ENCODE measurements around the gene CASKIN1. TPM values are rescaled to one million over a fixed set of nuclear protein-coding genes. Genes with fewer than 3 reads are reported as not detected.
A peak's percentile ranks its signal among the peaks of the same experiment; 100 is the strongest.
"Not testable (repeated sequence)": the region's sequence is repeated elsewhere in the genome, so short reads cannot be mapped to it uniquely, and the experiment has no call there.

The CASKIN1 gene
- total and polyA plus RNA-seq, 8 donors = 0.15 to 0.73 (median 0.37) TPM; not detected in 4

DNA sequence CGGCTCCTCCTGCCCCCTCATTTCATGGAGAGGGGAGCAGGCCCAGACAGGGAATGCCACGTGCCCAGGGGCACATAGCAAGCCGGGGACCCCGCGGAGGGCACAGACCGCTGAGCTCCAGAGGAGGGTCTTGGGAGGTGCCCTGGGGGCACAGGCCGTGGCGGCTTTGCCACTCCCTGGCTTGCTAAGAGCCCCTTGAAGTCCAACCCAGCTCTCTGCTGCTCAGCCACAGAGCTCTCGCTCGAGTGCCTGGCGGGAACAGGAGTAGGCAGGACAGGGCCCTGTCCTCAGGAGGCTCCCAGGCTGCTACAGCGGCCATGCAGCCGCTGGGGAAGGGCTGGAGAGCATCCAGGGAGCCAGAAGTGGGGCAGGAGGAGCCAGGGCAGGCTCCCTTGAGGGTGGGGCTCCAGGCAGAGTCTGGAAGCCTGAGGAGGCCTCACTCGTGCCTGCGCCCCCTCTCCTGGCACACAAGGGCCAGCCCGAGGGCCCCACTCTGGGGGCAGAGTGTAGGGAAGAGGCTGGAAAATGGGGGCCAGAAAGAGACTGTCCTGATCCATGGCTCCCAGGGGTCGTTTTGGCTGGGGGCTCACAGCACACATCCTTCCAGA is 52.4 kb downstream of the CASKIN1 start:
- TF ChIP-seq POLR2A (IDR thresholded peaks at IDR 0.05) (no peak), POLR2AphosphoS5 (IDR thresholded peaks at IDR 0.05) (no peak), EP300 (IDR thresholded peaks at IDR 0.05) (no peak)
- TF ChIP-seq, protein P1, sequence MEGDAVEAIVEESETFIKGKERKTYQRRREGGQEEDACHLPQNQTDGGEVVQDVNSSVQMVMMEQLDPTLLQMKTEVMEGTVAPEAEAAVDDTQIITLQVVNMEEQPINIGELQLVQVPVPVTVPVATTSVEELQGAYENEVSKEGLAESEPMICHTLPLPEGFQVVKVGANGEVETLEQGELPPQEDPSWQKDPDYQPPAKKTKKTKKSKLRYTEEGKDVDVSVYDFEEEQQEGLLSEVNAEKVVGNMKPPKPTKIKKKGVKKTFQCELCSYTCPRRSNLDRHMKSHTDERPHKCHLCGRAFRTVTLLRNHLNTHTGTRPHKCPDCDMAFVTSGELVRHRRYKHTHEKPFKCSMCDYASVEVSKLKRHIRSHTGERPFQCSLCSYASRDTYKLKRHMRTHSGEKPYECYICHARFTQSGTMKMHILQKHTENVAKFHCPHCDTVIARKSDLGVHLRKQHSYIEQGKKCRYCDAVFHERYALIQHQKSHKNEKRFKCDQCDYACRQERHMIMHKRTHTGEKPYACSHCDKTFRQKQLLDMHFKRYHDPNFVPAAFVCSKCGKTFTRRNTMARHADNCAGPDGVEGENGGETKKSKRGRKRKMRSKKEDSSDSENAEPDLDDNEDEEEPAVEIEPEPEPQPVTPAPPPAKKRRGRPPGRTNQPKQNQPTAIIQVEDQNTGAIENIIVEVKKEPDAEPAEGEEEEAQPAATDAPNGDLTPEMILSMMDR (IDR thresholded peaks at IDR 0.05) = no peak
- WGBS, 5 donors = 75 to 81% (median 78%) methylated on average over 15 to 17 of the region's 17 CpGs
- H3K27ac ChIP-seq = no peak overlapping the region
- H3K9me3 ChIP-seq = no peaks in the 10 kb centered on the region
- no peaks in the 10 kb centered on the region for H3K36me3 ChIP-seq
- H3K4me1 ChIP-seq = peaks cover 15 to 39% (median 28%) of the 10 kb centered on the region in 4 donors
- intact Hi-C loops (cut with DNase I; ENCODE audit: low total_unique reads) = no loop called here
- peaks cover 0 to 3% (median 0%) of the 10 kb centered on the region in 3 donors for H3K27me3 ChIP-seq
- DNase-seq = peak in 1 of 2 donors; percentile 11
- H3K4me3 ChIP-seq = no peak overlapping the region

DNA sequence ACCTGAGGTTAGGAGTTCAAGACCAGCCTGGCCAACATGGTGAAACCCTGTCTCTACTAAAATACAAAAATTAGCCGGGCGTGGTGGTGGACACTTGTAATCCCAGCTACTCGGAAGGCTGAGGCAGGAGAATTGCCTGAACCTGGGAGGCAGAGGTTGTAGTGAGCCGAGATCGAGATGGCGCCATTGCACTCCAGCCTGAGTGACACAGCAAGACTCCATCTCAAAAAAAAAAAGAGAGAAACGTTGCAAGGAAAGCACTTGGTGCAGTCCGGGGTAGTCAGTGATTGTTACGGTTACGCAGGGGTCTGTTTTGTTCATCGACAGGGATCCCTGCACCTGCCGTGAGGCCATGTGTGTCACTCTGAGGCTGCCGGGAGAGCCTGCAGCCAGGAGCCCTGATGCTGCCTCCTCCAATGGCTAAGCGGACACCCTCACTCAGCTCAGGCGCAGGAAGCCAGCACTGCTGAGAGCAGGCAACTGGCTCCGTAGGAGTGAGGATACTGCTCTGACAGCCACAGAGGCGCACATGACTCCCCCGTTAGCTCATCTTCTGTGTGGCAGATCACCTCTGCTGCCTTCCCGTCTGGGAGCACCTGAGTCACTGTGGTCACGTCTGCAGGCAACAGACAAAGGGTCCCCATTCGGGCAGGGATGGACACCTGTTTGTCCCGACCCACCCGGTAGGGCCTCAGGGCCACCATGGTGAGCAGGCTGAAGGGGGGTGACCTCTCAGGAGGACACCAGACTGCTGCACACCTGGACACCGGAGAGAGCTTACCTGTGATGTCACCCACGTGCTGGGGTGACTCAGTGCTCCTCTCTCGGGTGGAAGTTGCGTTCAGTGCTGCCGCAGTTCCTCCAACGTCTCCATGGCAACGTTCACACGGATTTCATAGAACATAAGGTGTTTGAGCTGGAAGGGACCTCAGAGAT is 53.2 kb downstream of the CASKIN1 start:
- H3K27ac ChIP-seq = no peak overlapping the region
- no peak overlapping the region for H3K4me3 ChIP-seq
- no peaks in the 10 kb centered on the region for H3K27me3 ChIP-seq
- DNase-seq = peak in 1 of 2 donors; percentile 27
- TF ChIP-seq POLR2A (IDR thresholded peaks at IDR 0.05) (no peak), EP300 (IDR thresholded peaks at IDR 0.05) (no peak), POLR2AphosphoS5 (IDR thresholded peaks at IDR 0.05) (no peak)
- TF ChIP-seq, protein P1 (IDR thresholded peaks at IDR 0.05) = no peak
- no peaks in the 10 kb centered on the region for H3K9me3 ChIP-seq
- H3K4me1 ChIP-seq = peaks cover 9 to 32% (median 22%) of the 10 kb centered on the region in 4 donors
- no peaks in the 10 kb centered on the region for H3K36me3 ChIP-seq
- 72 to 78% (median 76%) methylated on average over 28 to 31 of the region's 31 CpGs for WGBS, 5 donors
- intact Hi-C loops (cut with DNase I; ENCODE audit: low total_unique reads) = no loop called here

DNA sequence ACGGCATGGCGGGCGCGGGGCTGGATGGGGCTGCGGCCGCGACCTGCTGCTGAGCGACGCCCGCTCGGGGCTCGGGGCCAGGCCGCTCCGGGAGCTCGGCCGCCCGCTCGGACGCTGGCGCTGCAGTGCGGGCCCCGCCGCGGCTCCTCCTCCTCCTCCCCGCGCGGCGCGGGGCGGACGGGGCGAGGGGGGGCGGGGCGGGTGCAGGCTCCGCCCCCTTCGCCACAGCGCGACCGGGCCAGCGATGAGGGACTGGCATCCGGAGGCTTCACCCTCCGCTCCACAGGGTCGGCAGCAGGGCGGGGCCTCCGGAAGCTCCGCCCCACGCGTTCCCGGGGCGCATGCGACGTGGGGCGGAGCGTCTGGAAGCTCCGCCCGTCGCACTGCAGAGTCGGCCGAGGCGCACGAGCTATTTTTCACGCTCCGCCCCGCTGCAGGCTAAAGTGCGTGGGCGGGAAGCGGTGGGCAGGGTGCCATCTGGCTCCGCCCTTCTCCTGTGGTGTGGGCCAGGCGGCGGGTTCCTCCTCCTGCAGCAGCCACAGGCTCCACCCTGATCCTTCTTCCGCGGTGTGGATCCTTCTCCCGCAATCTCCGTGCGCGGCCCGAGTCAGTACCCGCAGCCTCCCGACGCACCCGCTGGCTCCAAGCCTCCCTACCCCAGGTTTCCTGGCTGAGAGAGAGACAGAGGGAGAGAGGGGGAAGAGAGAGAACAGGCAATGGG is 60.5 kb downstream of the CASKIN1 start, which contains the start of gene PKD1:
Gene PKD1, minus strand, starts transcription at position 129 of the 721 bp plus-strand sequence. CDS start 209 bp downstream, outside the sequence.
- TF ChIP-seq POLR2AphosphoS5 (IDR thresholded peaks at IDR 0.05) = peak in 2 of 3 donors; percentile 36 to 92
- H3K27me3 ChIP-seq; H3K36me3 ChIP-seq; intact Hi-C loops (cut with DNase I; ENCODE audit: low total_unique reads); H3K9me3 ChIP-seq: not testable (repeated sequence)
- Histone ChIP-seq H3K4me3 (peak within 1 kb of the TSS; percentile 51 to 59 (median 56)), H3K4me1 (peaks cover 4 to 40% (median 22%) of the 10 kb centered on the region in 4 donors), H3K27ac (peak within 1 kb of the TSS; percentile 76 to 88 (median 85))
- DNase-seq = peak; percentile 98
- WGBS, 5 donors = 0 to 1% (median 1%) methylated on average over 13 to 61 of the region's 81 CpGs

DNA sequence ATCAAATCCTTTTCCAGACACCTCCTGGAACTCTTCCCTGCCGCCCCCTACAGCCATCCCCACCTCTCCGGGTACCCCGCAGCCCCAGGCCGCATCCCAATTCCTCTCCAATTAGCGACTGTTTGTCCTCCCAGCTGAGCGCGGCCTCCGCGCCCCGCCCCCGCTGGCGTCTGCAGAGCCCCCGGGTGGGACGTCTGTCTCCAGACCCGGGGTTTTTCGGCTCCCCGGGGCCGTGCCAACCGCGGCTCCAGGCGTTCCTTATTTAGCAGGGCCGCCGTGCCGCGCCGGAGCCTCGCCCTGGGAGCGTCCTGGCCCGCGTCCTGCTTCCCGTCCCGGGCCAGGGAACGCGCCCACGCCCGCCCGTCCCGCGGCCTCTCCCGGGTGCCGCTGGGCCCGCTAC is 61.3 kb downstream of the CASKIN1 start:
- Histone ChIP-seq H3K4me1 (peaks cover 4 to 40% (median 19%) of the 10 kb centered on the region in 4 donors), H3K4me3 (peak overlapping the region; percentile 51 to 59 (median 56)), H3K27ac (peak overlapping the region; percentile 72 to 88 (median 85))
- peak in 1 of 2 donors; percentile 43 for DNase-seq
- intact Hi-C loops (cut with DNase I; ENCODE audit: low total_unique reads); H3K36me3 ChIP-seq; H3K27me3 ChIP-seq; H3K9me3 ChIP-seq: not testable (repeated sequence)
- 0 to 1% (median 1%) methylated on average over 12 to 32 of the region's 42 CpGs for WGBS, 5 donors

DNA sequence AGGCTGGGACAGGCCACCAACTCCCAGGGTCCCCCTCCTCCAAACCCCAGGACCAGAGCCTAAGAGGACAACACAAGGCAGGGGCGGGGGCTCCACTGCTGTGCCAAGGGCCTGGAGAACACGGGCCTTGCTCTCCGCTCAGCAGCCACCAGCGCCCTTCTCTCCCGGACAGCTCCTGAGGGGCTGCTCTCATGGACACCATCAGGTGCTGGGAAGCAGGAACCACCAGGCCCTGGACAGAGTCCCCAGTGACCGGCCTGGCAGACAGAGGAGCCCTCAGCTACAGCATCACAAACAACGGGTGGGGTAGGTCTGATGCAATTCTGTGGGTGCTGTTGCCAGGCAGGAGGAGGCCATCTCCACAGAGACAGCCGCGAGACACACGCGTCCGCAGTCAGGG is 62.6 kb downstream of the CASKIN1 start:
- DNase-seq; intact Hi-C loops (cut with DNase I; ENCODE audit: low total_unique reads); H3K36me3 ChIP-seq; H3K27me3 ChIP-seq; H3K9me3 ChIP-seq: not testable (repeated sequence)
- H3K4me3 ChIP-seq = peak overlapping the region; percentile 5 to 19 (median 14)
- H3K27ac ChIP-seq = peak overlapping the region in 4 of 5 donors; percentile 56 to 77 (median 68)
- H3K4me1 ChIP-seq = peaks cover 5 to 44% (median 20%) of the 10 kb centered on the region in 4 donors
- 20 to 80% (median 74%) methylated on average over 1 to 7 of the region's 12 CpGs for WGBS, 5 donors

DNA sequence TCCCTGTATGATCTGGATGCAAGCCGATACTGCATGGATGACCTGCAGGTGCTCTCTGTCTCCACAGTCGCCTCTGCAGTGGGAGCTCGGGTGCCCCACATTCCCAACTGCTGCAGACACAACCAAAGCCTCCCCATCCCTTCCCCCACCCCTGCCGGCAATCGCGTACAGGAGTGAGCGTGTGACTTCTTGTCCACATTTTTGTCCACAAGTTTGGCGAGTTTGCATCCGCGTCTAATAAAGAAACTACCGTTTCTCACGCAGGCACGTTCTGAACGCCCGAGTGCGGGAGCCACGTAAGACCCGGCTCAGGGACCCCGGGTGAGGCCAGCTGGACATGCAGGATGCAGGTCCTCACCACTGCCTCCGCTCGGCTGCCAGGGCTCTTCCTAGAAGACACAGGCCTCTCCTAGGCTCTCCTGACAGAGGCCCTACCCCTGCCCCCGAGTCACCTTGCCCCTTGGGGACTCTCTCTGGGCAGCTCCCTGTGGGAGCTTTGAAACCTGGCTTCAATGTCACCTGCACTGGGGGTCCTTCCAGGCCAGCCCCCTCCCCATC is 66.4 kb downstream of the CASKIN1 start:
- H3K36me3 ChIP-seq; H3K27me3 ChIP-seq; intact Hi-C loops (cut with DNase I; ENCODE audit: low total_unique reads); DNase-seq; H3K9me3 ChIP-seq; H3K4me3 ChIP-seq: not testable (repeated sequence)
- Histone ChIP-seq H3K27ac (peak overlapping the region in 3 of 5 donors; percentile 37 to 74 (median 51)), H3K4me1 (peaks cover 34 to 70% (median 49%) of the 10 kb centered on the region in 4 donors)
- 71 to 82% (median 75%) methylated on average over 20 to 22 of the region's 22 CpGs for WGBS, 5 donors

DNA sequence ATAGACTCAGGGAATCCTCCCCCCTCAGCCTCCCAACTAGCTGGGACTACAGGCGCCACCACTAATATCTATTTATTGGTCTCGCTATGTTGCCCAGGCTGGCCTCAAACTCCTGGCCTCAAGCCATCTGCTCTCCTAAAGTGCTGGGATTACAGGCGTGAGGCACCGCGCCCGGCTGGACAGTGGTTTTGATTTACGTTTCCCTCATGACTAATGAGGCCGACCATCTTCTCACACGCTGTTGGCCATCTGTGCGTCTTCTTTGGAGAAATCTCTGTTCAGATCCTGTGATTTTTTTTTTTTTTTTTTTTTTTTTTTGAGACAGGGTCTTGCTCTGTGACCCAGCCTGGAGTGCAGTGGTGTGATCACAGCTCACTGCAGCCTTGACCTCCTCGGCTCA is 67.2 kb downstream of the CASKIN1 start:
- DNase-seq; H3K36me3 ChIP-seq; H3K4me3 ChIP-seq; intact Hi-C loops (cut with DNase I; ENCODE audit: low total_unique reads); H3K9me3 ChIP-seq; H3K27me3 ChIP-seq: not testable (repeated sequence)
- WGBS, 5 donors = 57 to 81% (median 68%) methylated on average over 9 to 11 of the region's 11 CpGs
- Histone ChIP-seq H3K4me1 (peaks cover 41 to 74% (median 56%) of the 10 kb centered on the region in 4 donors), H3K27ac (peak overlapping the region in 4 of 5 donors; percentile 74 to 81 (median 76))

Measured in stomach (tissue), 9 donors.